Fibroblast of lung (primary cell): Measurements from ENCODE around the gene SLIT3. TPM values are rescaled to one million over a fixed set of nuclear protein-coding genes. Genes with fewer than 3 reads are reported as not detected.

ENCODE experiments used
- DNase-seq, 2 donors: peaks; one replicate each; pipeline versions ENCODE4 v3.0.0 to v3.0.0-alpha.2; 2010; ENCODE audit warnings: low read depth in 2 of 2
- H2AFZ ChIP-seq: 2 replicates; pipeline ENCODE4 v1.5.1; 2012; ENCODE audit warnings: low read length, control low read depth, inconsistent platforms
- H3K27ac ChIP-seq: 2 replicates; pipeline ENCODE4 v1.5.1; 2011; ENCODE audit warnings: low read length, control low read depth; ENCODE audit not compliant: insufficient read depth
- H3K27me3 ChIP-seq: 2 replicates; pipeline ENCODE4 v1.5.1; 2011; ENCODE audit warnings: mild to moderate bottlenecking, low read length; ENCODE audit not compliant: control insufficient read depth, insufficient read depth
- H3K36me3 ChIP-seq: 2 replicates; pipeline ENCODE4 v1.5.1; 2011; ENCODE audit warnings: low read length; ENCODE audit not compliant: control insufficient read depth, insufficient read depth
- H3K4me1 ChIP-seq: 2 replicates; pipeline ENCODE4 v1.5.1; 2011; ENCODE audit warnings: low read length; ENCODE audit not compliant: control insufficient read depth, insufficient read depth; ENCODE audit errors: extremely low read depth
- H3K4me2 ChIP-seq: 2 replicates; pipeline ENCODE4 v1.5.1; 2011; ENCODE audit warnings: low read length, control low read depth; ENCODE audit not compliant: insufficient read depth; ENCODE audit errors: extremely low read depth
- H3K4me3 ChIP-seq, 4 experiments: fragments of 200-600 bp in 1 of 4; sonication (generic) in 1 of 4; replicated peaks in 1 of 4; 2 replicates each; pipeline ENCODE4 v1.5.1; 2011 to 2016; ENCODE audit warnings: low read length in 4 of 4, low read depth in 3 of 4, mild to moderate bottlenecking in 3 of 4, control low read depth in 2 of 4, inconsistent platforms in 1 of 4, mixed read lengths in 1 of 4; ENCODE audit not compliant: insufficient read depth in 1 of 4; ENCODE audit errors: control extremely low read depth in 1 of 4
- H3K79me2 ChIP-seq: 2 replicates; pipeline ENCODE4 v1.5.1; 2012; ENCODE audit warnings: mild to moderate bottlenecking, low read length, inconsistent platforms; ENCODE audit not compliant: control insufficient read depth, insufficient read depth
- H3K9ac ChIP-seq: 2 replicates; pipeline ENCODE4 v1.5.1; 2011; ENCODE audit warnings: mild to moderate bottlenecking, low read length, control low read depth; ENCODE audit not compliant: insufficient read depth
- H3K9me3 ChIP-seq: 2 replicates; pipeline ENCODE4 v1.5.1; 2012; ENCODE audit warnings: low read depth, low read length; ENCODE audit not compliant: control insufficient read depth, insufficient read depth
- H4K20me1 ChIP-seq: 2 replicates; pipeline ENCODE4 v1.5.1; 2011; ENCODE audit warnings: low read length; ENCODE audit not compliant: control insufficient read depth, insufficient read depth; ENCODE audit errors: extremely low read depth
- CTCF ChIP-seq, 2 donors: IDR thresholded peaks in 1 of 2; conservative IDR thresholded peaks in 1 of 2; 1 replicate in 1 of 2; 2 replicates in 1 of 2; pipeline ENCODE4 v1.5.1; 2011 to 2012; ENCODE audit warnings: low read length in 2 of 2, control low read depth in 1 of 2, inconsistent platforms in 1 of 2, low read depth in 1 of 2, mild to moderate bottlenecking in 1 of 2
- EZH2 ChIP-seq: IDR thresholded peaks from 2 replicates; pipeline ENCODE4 v1.5.1; 2012; ENCODE audit warnings: low read length, control low read depth, mild to moderate bottlenecking; ENCODE audit errors: missing control alignments
- polyA plus RNA-seq, 2 donors: library from polyadenylated mRNA; depleted of rRNA in 1 of 2; stranded (reverse) in 1 of 2; unstranded in 1 of 2; fragments of >200 nt; gene quantifications; 2 replicates each; pipeline ENCODE4 v1.2.1, GENCODE V29; 2011 to 2012; ENCODE audit warnings: missing spikeins in 1 of 2
- total RNA-seq: library from RNA; depleted of rRNA; stranded (reverse); fragments of >200 nt; gene quantifications from 2 replicates; pipeline ENCODE4 v1.2.1, GENCODE V29; 2014

Gene SLIT3
- total and polyA plus RNA-seq, 2 donors (not counting 1 experiment from before 2014, with no cell fraction given), result 1.6 to 4.6 TPM

GRCh38 chr5:168780888-168781287 is 520.1 kb downstream of the SLIT3 start:
- no peak for DNase-seq
- no peaks in the 10 kb centered on the region for H3K4me1 ChIP-seq
- H3K9me3 ChIP-seq, result no peaks in the 10 kb centered on the region
- H3K27ac ChIP-seq, result no peak overlapping the region
- no peaks in the 10 kb centered on the region for H4K20me1 ChIP-seq
- no peaks in the 10 kb centered on the region for H3K36me3 ChIP-seq
- no peak overlapping the region for H3K4me3 ChIP-seq
- H3K9ac ChIP-seq, result no peak overlapping the region
- H3K79me2 ChIP-seq, result no peaks in the 10 kb centered on the region
- TF ChIP-seq EZH2 (no peak), CTCF (conservative IDR thresholded peaks at IDR 0.05 in 1 of 2, IDR thresholded peaks at IDR 0.05 in 1 of 2; ENCODE audit: low read depth in 1 of 2, low read length in 2 of 2) (no peak)
- no peak overlapping the region for H2AFZ ChIP-seq
- H3K27me3 ChIP-seq, result no peaks in the 10 kb centered on the region
- no peak overlapping the region for H3K4me2 ChIP-seq

- Histone ChIP-seq H3K4me3 (no peak overlapping the region), H3K4me2 (no peak overlapping the region), H3K9ac (no peak overlapping the region), H2AFZ (no peak overlapping the region), H3K36me3 (no peaks in the 10 kb centered on the region), H4K20me1 (no peaks in the 10 kb centered on the region), H3K9me3 (no peaks in the 10 kb centered on the region), H3K4me1 (no peaks in the 10 kb centered on the region), H3K27ac (no peak overlapping the region), H3K79me2 (no peaks in the 10 kb centered on the region), H3K27me3 (no peaks in the 10 kb centered on the region)
- TF ChIP-seq CTCF (conservative IDR thresholded peaks at IDR 0.05 in 1 of 2, IDR thresholded peaks at IDR 0.05 in 1 of 2; ENCODE audit: low read depth in 1 of 2, low read length in 2 of 2) (no peak), EZH2 (no peak)
- DNase-seq, result no peak
Measured at GRCh38 chr5:168779333-168779732, 521.6 kb downstream of the SLIT3 start.

- no peaks in the 10 kb centered on the region for H3K4me1 ChIP-seq
- TF ChIP-seq EZH2 (no peak), CTCF (conservative IDR thresholded peaks at IDR 0.05 in 1 of 2, IDR thresholded peaks at IDR 0.05 in 1 of 2; ENCODE audit: low read depth in 1 of 2, low read length in 2 of 2) (no peak)
- no peak overlapping the region for H3K27ac ChIP-seq
- no peaks in the 10 kb centered on the region for H4K20me1 ChIP-seq
- no peaks in the 10 kb centered on the region for H3K27me3 ChIP-seq
- H3K9ac ChIP-seq, result no peak overlapping the region
- H3K36me3 ChIP-seq, result no peaks in the 10 kb centered on the region
- no peak overlapping the region for H2AFZ ChIP-seq
- no peak for DNase-seq
- H3K4me2 ChIP-seq, result no peak overlapping the region
- H3K79me2 ChIP-seq, result no peaks in the 10 kb centered on the region
- no peaks in the 10 kb centered on the region for H3K9me3 ChIP-seq
- H3K4me3 ChIP-seq, result no peak overlapping the region
Measured at GRCh38 chr5:168778536-168778935, 522.4 kb downstream of the SLIT3 start.
